Measurements from ENCODE around the gene UBE2B.

Gene UBE2B

DNA sequence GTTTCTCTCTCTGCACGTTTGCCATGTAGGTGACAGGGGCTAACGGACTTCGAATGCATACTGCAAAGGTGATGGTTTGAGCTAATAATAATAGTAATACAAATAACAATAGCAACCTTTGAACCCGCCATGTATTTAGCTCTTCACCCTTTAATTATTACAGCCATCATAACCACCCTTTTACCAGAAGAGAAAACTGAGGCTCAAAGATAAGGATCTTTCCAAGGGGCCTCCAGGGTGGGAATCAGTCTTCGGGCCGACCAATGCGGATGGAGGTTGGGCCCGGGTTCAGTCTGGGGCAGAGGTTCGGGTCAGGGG, 39.8 kb downstream of the UBE2B start:
- TF ChIP-seq ESRRG (CRISPR knock-in tag; IDR thresholded peaks at IDR 0.05), result no peak
- TF ChIP-seq ARNTL (CRISPR knock-in tag; IDR thresholded peaks at IDR 0.05; ENCODE audit: borderline replicate concordance, low read depth), result no peak
- no peak for TF ChIP-seq SNAI2 (CRISPR knock-in tag; IDR thresholded peaks at IDR 0.05)
- TF ChIP-seq ZNF8 (CRISPR knock-in tag; IDR thresholded peaks at IDR 0.05), result no peak
- TF ChIP-seq GLIS3 (CRISPR knock-in tag; IDR thresholded peaks at IDR 0.05), result no peak
- no peak for TF ChIP-seq TOX (CRISPR knock-in tag; IDR thresholded peaks at IDR 0.05; ENCODE audit: borderline replicate concordance)
- TF ChIP-seq, protein P1, sequence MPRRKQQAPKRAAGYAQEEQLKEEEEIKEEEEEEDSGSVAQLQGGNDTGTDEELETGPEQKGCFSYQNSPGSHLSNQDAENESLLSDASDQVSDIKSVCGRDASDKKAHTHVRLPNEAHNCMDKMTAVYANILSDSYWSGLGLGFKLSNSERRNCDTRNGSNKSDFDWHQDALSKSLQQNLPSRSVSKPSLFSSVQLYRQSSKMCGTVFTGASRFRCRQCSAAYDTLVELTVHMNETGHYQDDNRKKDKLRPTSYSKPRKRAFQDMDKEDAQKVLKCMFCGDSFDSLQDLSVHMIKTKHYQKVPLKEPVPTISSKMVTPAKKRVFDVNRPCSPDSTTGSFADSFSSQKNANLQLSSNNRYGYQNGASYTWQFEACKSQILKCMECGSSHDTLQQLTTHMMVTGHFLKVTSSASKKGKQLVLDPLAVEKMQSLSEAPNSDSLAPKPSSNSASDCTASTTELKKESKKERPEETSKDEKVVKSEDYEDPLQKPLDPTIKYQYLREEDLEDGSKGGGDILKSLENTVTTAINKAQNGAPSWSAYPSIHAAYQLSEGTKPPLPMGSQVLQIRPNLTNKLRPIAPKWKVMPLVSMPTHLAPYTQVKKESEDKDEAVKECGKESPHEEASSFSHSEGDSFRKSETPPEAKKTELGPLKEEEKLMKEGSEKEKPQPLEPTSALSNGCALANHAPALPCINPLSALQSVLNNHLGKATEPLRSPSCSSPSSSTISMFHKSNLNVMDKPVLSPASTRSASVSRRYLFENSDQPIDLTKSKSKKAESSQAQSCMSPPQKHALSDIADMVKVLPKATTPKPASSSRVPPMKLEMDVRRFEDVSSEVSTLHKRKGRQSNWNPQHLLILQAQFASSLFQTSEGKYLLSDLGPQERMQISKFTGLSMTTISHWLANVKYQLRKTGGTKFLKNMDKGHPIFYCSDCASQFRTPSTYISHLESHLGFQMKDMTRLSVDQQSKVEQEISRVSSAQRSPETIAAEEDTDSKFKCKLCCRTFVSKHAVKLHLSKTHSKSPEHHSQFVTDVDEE (CRISPR knock-in tag; IDR thresholded peaks at IDR 0.05), result no peak
- no peak for TF ChIP-seq ZC3H10 (CRISPR knock-in tag; IDR thresholded peaks at IDR 0.05)
- TF ChIP-seq ZNF565 (CRISPR knock-in tag; conservative IDR thresholded peaks at IDR 0.05; ENCODE audit: low read depth), result no peak
- TF ChIP-seq, protein P2, sequence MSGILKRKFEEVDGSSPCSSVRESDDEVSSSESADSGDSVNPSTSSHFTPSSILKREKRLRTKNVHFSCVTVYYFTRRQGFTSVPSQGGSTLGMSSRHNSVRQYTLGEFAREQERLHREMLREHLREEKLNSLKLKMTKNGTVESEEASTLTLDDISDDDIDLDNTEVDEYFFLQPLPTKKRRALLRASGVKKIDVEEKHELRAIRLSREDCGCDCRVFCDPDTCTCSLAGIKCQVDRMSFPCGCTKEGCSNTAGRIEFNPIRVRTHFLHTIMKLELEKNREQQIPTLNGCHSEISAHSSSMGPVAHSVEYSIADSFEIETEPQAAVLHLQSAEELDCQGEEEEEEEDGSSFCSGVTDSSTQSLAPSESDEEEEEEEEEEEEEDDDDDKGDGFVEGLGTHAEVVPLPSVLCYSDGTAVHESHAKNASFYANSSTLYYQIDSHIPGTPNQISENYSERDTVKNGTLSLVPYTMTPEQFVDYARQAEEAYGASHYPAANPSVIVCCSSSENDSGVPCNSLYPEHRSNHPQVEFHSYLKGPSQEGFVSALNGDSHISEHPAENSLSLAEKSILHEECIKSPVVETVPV (CRISPR knock-in tag; IDR thresholded peaks at IDR 0.05), result no peak
- TF ChIP-seq ZFP30 (CRISPR knock-in tag; IDR thresholded peaks at IDR 0.05), result no peak
- no peak for TF ChIP-seq CSDC2 (CRISPR knock-in tag; IDR thresholded peaks at IDR 0.05)
- TF ChIP-seq, protein P3, sequence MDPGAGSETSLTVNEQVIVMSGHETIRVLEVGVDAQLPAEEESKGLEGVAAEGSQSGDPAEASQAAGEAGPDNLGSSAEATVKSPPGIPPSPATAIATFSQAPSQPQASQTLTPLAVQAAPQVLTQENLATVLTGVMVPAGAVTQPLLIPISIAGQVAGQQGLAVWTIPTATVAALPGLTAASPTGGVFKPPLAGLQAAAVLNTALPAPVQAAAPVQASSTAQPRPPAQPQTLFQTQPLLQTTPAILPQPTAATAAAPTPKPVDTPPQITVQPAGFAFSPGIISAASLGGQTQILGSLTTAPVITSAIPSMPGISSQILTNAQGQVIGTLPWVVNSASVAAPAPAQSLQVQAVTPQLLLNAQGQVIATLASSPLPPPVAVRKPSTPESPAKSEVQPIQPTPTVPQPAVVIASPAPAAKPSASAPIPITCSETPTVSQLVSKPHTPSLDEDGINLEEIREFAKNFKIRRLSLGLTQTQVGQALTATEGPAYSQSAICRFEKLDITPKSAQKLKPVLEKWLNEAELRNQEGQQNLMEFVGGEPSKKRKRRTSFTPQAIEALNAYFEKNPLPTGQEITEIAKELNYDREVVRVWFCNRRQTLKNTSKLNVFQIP (CRISPR knock-in tag; IDR thresholded peaks at IDR 0.05; ENCODE audit: borderline replicate concordance, low read depth), result no peak

DNA sequence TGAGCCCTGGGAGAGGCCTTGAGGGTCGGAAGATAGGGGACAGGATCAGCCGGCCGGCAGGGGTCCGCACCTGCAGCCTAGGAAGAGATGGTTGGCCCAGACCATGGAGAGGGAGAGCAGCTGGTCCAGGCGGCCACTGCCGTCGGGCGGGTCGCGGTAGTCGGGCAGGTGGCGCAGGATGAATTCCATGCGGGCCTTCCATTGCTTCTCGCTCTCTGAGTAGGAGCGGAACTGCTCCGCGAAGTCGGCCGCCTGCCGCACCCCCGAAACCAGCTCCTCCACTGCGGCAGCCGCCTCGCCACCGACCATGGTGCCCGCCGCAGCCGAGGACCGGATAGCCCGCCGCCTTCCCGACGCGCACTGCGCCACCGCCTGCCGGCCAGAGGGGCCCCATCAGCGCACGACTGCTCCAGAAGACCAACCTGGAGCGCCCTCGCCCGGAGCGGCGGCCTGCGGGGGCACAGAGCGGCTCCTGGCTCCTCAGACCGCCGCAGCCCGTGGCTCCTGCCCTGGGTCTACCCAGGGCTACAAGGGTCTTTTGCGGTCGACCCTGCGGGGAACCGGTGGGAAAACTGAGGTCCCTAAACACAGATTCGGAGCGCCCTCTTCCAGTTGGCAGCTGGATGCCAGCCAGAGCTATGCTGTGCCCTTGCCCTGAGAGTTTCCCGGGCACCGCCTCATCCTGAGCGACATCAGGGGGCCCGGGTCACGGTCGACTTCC, 40.3 kb downstream of the UBE2B start, which contains the start of gene CDKN2AIPNL:
CDKN2AIPNL (minus strand) TSS at position 336 of the 721 bp plus-strand sequence; CDS start at position 309, 27 bp downstream.
- peak; percentile 100 for ATAC-seq
- peak; percentile 74; the same call in 1 of the 2 replicates for TF ChIP-seq ZNF565 (CRISPR knock-in tag; conservative IDR thresholded peaks at IDR 0.05; ENCODE audit: low read depth)
- TF ChIP-seq ZNF70 (CRISPR knock-in tag; IDR thresholded peaks at IDR 0.05), result 0 out of 2 replicates have a peak, but pooled peaks have one; percentile 11
- TF ChIP-seq ZC3H10 (CRISPR knock-in tag; IDR thresholded peaks at IDR 0.05), result no peak
- no peak for TF ChIP-seq TOX (CRISPR knock-in tag; IDR thresholded peaks at IDR 0.05; ENCODE audit: borderline replicate concordance)
- no peak; the same call in 1 of the 2 replicates for TF ChIP-seq SNAI2 (CRISPR knock-in tag; IDR thresholded peaks at IDR 0.05)
- no peak for TF ChIP-seq ZNF8 (CRISPR knock-in tag; IDR thresholded peaks at IDR 0.05)
- TF ChIP-seq BACH2 (CRISPR knock-in tag; IDR thresholded peaks at IDR 0.05; ENCODE audit: borderline replicate concordance), result no peak
- peak; percentile 88 for TF ChIP-seq ZFP3 (CRISPR knock-in tag; IDR thresholded peaks at IDR 0.05)
- 0 out of 2 replicates have a peak, but pooled peaks have one; percentile 83 for TF ChIP-seq CSDC2 (CRISPR knock-in tag; IDR thresholded peaks at IDR 0.05)
- no peak for TF ChIP-seq ARNTL (CRISPR knock-in tag; IDR thresholded peaks at IDR 0.05; ENCODE audit: borderline replicate concordance, low read depth)
- TF ChIP-seq ESRRG (CRISPR knock-in tag; IDR thresholded peaks at IDR 0.05), result no peak
- TF ChIP-seq, protein P4, sequence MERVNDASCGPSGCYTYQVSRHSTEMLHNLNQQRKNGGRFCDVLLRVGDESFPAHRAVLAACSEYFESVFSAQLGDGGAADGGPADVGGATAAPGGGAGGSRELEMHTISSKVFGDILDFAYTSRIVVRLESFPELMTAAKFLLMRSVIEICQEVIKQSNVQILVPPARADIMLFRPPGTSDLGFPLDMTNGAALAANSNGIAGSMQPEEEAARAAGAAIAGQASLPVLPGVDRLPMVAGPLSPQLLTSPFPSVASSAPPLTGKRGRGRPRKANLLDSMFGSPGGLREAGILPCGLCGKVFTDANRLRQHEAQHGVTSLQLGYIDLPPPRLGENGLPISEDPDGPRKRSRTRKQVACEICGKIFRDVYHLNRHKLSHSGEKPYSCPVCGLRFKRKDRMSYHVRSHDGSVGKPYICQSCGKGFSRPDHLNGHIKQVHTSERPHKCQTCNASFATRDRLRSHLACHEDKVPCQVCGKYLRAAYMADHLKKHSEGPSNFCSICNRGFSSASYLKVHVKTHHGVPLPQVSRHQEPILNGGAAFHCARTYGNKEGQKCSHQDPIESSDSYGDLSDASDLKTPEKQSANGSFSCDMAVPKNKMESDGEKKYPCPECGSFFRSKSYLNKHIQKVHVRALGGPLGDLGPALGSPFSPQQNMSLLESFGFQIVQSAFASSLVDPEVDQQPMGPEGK (CRISPR knock-in tag; IDR thresholded peaks at IDR 0.05; ENCODE audit: borderline replicate concordance), result no peak
- TF ChIP-seq, protein P1 (CRISPR knock-in tag; IDR thresholded peaks at IDR 0.05), result 0 out of 2 replicates have a peak, but pooled peaks have one; percentile 67
- TF ChIP-seq RARB (CRISPR knock-in tag; IDR thresholded peaks at IDR 0.05), result no peak
- TF ChIP-seq, protein P2 (CRISPR knock-in tag; IDR thresholded peaks at IDR 0.05), result no peak

More for the DNA sequence above, 39.8 kb downstream of the UBE2B start:
- ATAC-seq, result no peak
